Left hindlimb (tissue), 1 donor: Measurements from ENCODE around the gene PSMD13.
"Not testable (repeated sequence)": the region's sequence is repeated elsewhere in the genome, so short reads cannot be mapped to it uniquely, and the experiment has no call there.

ENCODE experiments used
- DNase-seq: peaks from one replicate; pipeline ENCODE4 v3.0.0-alpha.2; 2018

PSMD13 gene

DNA sequence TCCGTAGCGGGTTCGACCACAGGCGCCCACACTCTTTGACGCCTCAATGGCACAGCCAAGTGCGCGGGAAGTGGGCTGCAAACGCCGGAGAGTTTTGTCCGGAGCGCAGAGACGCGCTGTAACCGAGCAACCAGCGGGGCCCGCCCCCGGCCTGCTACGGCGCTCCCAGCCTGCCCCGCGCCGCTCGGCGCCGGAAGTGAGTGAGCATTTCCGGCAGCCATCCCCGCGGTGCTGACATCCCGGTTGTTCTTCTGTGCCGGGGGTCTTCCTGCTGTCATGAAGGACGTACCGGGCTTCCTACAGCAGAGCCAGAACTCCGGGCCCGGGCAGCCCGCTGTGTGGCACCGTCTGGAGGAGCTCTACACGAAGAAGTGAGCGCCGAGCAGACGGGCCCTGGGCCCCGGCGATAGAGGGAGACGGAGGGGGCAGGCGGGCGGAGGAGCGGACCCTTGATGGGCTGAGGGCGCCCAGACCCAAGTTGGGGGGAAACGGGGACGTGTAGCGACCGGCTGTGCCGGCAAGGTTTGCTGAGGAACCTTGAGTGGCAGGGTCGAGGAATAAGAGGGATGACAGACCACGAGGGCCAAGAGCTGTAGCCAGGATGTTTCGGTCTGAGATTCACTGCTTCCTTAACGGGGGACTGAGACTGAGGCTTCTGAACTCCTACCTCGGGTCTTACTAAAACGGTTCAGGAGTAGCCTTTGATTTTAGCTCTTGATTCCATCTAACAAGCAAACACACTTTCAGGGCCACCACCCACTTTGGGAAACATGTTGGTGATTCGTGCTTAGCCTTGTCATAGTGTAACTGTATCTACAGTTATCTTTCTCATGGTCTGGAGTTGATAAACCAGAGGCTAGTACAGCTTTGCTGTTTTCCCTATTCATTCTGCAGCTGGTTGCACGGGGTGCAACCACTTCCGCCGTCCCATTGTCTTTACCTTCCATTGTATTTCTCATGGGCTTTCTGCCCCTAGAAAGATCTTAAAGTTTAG is at the start of gene PSMD13:
PSMD13 (plus strand) TSS at position 203 of the 994 bp plus-strand sequence; CDS start at position 277, 74 bp downstream.
- DNase-seq: peak; percentile 90

DNA sequence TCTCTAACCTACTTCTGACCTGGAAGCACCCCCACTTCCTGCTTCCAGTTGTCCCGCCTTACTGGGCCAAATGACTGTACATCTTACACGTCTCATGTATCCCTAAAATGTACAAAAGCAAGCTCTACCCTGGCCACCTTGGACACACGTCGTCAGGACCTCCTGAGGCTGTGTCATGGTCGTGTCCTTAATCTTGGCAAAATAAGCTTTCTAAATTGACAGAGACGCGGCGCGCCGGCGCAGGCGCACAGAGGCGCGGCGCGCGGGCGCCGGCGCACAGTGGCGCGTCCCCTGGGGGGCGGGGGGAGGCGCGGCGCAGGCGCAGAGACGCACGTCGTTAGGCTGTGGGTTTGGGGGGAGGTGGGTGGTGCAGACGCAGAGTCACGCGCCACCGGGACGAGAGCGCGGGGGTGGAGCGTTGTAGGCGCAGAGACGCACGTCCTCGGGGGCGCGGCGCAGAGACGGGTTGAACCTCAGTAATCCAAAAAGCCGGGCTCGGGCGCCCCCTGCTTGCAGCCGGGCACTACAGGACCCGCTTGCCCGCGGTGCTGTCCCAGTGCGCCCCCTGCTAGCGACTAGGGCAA is 47.5 kb upstream of the PSMD13 start:
- not testable (repeated sequence) for DNase-seq

DNA sequence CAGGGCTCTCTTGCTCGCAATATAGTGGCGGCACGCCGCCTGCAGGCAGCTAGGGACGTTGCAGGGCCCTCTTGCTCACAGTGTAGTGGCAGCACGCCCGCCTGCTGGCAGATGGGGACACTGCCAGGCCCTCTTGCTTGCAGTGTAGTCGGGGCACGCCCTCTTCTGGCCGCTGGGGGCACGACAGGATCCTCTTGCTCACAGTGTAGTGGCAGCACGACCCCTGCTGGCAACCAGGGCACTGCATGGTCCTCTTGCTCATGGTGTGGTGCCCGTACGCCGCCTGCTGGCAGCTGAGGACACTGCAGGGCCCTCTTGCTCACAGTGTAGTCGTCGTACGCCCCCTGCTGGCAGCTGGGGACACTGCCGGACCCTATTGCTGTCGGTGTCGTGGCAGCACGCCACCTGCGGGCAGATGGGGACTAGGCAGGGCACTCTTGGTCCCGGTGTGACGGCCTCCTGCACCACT is 46.9 kb upstream of the PSMD13 start:
- DNase-seq: not testable (repeated sequence)

DNA sequence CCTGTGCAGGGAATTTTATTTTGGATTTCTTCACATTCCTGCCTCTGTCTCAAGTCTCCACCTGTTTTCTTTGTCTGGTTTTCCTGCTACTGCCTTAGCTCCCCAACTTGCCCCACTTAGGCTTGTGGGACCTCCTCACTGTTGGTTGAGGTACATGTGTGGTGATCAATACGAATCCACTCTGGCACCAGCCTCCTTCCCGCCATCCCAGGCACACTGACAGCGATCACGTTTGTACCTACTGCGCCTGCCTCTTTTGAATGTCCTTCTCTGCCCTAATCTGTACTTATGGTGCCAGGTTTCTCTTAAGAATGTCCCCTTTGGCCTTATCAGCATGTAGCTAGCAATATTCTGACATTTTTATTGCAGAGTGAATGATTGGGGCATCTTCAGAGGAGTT is 46.2 kb upstream of the PSMD13 start:
- not testable (repeated sequence) for DNase-seq

DNA sequence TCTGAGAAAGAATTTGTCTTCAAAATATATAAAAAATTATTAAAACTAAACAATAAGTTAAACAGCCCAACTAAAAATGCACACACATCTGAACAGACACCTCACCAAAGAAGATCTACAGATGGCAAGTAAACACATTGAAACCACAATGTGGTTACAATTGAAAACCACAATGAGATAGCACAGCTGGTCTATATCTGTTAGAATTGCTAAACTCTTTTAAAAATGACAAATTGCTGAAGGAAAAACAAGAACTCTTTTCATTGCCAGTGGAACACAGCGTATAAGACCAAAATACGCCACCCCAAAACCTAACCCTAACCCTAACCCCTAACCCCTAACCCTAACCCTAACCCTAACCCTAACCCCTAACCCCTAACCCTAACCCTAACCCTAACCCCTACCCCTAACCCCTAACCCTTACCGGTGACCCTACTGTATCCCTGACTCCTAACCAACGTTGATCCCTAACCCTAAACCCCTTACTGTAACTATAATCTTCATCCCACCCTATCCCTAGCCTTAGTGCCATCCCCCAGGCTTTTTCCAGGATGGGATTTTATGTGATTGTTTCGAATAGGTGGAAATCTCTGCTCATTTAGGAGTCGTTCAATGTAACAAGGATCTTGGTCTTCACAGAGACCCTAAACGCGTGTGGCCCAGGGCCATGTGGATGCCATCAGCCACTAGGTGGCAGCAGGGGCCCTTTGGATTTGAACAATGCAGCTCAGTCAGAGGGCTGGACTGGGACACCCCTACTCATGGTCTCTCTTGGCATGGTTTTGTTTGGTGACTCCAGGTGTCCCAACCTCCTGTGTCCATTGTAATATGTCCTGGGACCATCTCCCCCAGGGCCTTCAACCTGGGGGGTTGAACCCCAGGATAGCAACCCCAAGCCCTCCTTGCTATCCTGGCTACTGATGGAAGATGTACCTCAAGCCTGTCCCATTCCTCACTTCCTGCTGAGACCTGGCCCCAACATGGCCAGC is 45.0 kb upstream of the PSMD13 start:
- peak; percentile 26 for DNase-seq

DNA sequence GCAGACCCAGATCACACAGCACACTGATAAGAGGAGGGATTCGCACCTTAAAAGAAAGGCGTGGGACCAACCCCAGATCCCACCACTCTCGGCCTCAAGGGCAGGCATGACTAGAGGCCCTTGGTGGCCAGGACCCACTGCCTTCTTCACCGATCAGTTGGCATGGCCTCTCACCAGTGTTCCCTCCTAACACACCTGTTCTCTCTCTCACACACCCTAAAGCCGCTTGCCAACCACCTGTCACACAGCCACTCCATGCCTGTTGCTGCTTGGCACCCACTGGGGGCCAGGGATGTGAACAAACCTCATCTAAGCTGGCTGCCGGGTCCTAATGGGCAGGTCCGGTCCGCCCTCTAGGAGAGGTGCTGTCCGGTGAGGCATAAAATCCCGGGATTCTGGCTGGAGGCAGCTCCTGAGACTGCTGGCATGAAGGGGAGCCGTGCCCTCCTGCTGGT is 44.1 kb upstream of the PSMD13 start, which contains the start of gene SCGB1C1:
SCGB1C1 (plus strand) TSS at position 405 of the 455 bp plus-strand sequence; CDS start at position 427, 22 bp downstream.
- peak; percentile 21 for DNase-seq

DNA sequence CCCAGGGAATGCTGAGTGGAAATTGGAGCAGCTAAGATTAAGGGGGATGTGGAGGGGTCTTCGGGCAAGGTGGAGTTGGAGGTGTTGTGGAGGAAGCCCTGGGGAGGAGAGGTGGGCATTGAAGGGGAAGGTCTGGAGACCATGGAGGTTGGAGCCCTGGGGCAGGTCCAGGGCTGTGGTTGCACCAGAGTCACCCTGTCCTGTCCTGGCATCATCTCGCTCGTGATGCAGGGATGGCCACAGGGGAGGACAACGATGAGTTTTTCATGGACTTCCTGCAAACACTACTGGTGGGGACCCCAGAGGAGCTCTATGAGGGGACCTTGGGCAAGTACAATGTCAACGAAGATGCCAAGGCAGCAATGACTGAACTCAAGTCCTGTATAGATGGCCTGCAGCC is 43.3 kb upstream of the PSMD13 start:
- peak; percentile 25 for DNase-seq

DNA sequence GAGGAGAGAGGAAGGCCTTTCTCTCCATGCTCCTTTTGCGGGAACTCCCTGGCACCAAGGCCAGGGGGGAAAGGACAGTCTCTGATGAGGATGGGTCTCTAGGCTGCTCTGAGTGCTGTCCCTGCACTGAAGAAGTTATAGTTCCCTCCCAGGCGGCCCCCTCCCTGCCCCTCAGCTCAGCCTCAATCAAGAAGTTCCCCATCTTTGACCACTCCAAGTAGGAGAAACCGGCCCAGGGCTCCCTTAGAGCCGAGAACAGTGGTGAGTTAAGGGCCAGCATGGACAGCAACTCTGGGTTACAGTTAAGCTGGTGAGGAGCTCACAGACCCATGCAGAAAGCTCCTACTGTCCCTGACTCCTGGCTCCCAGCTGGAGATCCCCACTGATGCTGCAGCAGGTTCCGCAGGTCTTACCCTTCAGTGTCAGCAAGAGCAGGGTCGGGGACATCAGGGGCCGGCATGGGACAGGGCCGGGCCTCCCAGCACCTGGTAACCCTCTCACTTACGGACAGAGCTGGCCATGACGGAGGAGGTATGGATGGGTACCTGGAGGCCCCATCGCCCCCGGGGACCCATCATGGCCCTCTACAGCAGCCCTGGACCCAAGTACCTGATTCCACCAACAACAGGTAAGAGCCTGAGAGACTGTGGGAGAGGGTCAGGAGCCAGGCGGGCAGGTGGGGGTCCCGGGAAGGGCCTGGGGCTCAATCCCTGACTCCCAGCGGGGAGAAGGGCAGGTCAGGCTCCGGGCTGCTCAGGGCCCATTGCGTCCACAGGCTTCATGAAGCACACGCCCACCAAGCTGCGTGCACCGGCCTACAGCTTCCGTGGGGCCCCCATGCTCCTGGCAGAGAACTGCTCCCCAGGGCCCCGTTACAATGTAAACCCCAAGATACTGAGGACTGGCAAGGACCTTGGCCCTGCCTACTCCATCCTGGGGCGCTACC is 39.7 kb upstream of the PSMD13 start:
- peak; percentile 33 for DNase-seq

DNA sequence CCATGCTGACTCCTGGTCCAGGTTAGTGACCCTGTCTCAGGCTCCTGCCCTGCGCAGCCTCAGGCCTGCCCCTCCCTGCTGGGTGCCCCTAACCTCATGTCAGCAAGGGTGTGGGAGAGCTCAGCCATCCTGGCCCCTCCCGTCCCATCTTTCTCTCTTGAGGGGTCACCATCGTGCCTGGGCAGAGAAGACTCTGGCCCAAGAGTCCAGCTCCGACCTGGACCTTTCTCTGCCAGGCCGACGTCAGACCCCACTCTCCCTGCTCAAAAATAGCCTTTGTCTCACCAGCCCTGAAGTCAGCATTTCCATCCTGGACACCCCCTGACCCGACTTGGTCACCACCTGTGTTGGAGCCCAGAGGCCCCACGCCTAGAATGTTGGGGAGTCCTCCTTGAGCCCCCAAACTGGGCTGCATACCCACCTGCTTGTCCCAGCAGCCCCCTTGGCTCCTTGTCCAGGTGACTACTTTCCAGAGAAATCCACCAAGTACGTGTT is 39.0 kb upstream of the PSMD13 start:
- peak; percentile 31 for DNase-seq

DNA sequence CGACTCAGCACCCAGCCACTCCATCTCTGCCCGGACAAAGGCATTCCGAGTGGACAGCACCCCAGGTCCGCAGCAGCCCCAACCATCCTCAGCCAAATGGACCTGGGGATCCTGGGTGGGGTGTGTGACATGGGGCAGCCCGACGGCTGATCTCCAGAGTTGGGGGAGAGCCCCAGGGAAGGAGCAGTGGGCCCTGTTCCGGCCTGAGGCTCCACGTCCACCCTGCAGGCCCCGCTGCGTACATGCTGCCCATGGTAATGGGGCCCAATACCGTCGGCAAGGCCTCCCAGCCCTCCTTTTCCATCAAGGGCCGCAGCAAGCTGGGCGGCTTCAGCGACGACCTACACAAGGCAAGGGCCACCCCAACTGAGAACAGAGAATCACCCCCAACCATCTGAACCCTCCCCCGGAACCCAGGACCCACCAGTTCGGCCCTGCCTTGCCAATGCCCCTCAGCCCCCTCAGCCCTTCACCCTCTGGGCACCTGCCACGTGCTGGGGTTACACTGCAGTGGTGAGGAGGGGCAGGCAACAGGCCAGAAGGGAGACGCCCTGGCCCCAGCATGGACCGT is 38.5 kb upstream of the PSMD13 start:
- DNase-seq: peak; percentile 30

DNA sequence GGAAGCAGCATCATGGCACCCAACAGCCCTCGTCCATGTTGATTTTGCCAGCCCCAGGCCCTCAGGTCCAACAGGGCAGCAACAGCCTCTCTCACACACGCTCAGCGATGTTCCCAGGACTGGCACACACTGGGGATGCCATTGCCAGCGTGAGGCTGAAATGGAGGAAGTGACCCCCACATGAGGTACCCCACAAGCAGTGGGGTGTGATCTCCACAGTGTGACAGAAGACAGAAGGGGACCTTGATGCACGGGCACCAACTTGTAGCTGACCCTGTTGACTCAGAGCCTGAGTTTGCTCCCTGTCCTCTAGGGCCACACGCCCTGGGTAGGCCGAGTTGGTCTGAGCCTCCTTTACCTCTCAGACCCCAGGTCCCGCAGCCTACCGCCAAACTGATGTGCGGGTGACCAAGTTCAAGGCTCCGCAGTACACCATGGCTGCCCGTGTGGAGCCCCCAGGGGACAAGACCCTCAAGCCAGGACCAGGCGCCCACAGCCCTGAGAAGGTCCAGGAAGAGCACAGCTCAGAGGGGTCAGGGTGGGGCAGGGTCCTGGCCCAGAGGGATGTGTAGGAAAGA is 37.7 kb upstream of the PSMD13 start:
- DNase-seq: no peak

DNA sequence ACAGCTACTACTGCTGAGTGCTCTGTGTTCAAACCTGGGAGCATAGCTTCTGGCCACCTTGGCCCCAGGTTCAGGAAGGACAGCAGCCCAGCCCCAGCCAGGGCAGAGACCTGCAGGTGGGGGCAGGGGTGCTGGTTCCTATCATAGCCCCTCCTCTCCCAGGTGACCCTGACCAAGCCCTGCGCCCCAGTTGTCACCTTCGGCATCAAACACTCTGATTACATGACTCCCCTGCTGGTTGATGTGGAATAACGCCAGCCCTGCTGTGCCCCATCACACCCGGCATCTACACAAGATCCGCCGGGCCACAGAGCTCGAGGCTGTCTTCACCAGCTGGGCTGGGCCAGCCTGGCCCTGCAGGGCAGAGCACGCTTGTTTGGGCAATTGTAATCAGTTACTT is 37.0 kb upstream of the PSMD13 start:
- DNase-seq: peak; percentile 42

DNA sequence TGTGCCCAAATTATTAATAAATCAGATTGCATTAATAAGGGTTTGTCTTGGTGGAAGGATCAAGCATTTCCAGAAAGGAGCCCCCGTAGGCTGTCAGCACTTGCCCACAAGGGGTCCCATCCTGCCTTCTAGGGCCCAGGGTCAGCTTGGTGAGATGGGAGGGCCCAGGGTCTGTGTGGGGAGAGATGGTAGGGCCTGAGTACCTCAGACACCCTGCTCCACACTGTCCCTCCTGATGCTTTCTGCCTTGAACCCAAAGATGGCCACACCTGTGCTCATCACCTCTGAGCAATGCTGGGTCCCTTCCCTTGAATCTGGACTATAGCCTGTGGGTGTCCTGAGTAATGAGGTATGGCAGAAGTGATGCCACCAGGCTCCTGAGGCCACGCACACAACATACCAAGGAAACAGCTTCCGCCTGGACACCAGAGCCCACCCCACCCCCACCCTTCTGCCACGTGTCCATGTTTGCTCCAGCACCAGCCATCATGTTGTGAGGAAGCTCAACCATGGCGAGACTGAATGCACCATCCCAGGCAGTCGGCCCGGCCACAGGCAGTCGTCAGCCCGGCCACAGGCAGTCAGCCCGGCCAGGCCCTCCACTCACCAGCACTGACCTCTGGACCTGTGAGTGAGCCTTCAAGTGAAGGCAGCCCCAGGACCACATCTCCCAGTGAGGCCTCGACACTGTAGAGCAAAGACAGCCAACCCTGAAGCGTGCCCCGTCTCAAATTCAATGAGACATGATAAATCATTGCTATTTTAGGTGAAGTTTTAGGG is 36.4 kb upstream of the PSMD13 start:
- peak; percentile 27 for DNase-seq

DNA sequence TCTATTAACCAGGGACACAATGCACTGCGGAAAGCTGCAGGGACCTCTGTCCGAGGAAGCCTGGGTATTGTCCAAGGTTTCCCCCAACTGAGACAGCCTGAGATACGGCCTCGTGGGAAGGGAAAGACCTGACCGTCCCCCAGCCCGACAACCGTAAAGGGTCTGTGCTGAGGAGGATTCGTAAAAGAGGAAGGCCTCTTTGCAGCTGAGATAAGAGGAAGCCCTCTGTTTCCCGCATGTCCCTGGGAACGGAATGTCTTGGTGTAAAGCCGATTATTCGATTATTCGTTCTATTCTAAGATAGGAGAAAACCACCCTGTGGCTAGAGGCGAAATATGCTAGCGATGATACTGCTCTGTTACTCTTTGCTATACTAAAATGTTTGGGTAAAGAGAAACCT is 34.8 kb upstream of the PSMD13 start:
- no peak for DNase-seq

DNA sequence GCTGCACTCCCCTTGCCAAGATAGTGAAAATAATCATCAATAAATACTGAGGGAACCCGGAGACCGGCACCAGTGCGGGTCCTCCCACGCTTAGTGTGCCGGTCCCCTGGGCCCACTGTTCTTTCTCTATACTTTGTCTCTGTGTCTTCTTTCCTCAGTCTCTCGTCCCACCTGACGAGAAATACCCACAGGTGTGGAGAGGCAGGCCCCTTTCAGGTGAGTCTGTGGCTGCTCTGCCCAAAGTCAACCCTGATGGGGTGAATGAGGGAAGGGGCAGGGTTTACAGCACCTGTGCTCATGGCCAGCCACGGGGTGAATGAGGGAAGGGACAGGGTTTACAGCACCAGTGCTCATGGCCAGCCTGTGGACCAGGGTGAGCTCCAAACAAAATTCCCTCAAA is 34.3 kb upstream of the PSMD13 start:
- no peak for DNase-seq

DNA sequence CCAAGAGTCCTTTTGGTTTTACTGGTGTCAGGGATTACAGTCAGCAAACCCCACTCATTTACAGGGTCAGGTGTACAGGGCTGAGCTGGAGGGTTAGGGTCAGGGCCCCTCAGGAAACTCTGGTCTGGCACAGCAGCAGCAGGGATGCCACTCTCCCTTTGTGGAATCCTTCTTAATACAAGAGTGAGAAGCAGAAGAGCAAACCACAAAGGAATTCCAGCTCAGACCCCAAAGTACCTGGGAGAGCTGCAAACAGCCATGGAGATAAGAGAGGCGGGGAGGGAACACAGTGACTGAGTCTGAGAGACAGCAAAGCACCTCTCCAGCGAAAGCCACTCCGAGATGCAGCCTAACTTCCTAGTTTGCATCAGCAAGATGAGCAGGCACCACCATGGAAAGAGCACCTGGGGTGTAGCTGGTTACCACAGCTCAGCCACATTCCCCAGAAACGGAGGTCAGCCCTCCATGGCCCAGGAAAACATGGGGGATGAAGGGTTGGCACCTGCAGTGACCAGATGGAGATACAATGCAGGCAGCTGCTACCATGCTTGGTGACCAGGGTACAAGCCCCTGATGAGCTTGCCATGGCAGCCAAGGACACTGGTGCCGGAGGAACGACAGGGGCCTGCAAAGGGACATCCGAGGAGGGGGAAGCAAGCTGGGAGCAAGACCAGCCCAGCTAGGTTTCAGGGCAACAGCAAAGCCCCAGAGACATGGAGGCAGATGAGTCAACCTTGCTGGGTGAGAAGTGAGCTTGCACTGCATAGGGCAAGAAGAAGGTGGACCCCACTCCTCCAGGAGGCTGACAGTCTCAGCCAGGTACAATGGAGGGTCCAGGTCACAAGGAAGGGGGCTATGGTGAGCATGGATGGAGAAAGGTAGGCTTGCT is 33.5 kb upstream of the PSMD13 start:
- DNase-seq: no peak

DNA sequence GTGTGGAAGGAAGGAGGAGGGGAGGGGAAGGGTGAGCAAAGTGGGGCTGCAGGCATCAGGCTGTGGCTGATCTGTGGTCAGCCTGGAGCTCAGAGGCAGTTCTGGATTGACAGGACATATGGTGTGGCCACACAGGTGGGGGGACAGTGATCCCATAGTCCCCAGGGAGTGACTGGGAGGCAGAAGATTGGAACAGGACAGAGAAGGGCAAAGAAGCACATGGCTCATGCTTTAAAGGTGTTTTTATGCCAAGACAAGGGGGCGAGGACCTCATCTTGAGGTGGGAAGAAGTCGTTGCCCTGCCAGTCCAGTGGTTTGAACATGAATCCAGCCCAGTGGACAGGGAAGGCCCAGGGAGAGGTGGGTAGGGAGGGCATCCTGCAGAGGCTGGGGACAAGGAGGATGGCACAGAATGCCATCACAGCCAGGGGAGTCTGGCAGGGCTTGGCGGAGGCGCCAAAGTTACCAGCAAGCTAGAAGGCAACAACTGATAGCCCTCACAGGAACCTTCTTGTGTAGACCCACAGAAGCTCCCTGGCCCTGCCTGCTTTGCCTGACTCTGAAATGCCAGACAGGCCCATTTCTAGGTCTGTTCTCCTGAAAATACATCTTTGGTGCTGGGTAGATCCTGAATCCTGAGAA is 32.7 kb upstream of the PSMD13 start:
- DNase-seq: peak; percentile 24

DNA sequence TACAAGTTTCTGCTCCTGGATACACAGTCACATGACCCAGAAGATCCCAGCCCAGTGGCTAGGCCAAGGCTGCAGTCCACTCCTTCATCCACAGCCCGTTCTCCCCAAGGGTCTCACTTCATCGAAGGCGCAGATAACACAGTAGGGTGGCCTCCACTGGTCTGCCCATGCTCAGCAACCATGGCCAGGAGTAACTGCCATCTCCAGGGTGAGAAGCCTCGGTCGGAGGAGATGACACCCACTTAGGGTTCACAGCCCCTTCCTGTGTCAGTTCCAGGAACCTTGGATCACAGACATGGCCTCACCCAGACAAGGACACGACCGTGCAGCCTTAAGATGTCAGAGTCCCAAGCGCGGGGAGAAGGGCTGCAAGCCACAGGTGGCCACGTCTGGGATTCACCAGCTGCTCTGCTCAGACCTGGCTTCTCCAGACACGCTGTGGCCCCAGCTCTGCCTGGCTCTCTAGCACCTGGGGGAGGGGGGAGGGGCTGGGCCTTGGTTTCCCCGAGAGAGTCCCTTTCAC is 32.1 kb upstream of the PSMD13 start:
- peak; percentile 19 for DNase-seq
